Calu3 (cell line): ENCODE results near the gene NHSL1. TPM values are rescaled to one million over a fixed set of nuclear protein-coding genes. Genes with fewer than 3 reads are reported as not detected.

Experiments used
- BruUV-seq: library from RNA; stranded (reverse); fragments of 400-500 nt; replicated peaks from 2 replicates; lab custom pipeline; 2021; lab: Mats Ljungman, UMichigan
- CTCF ChIA-PET: fragments of 300-600 bp; sonication (Branson Sonifier 250); formaldehyde crosslinking; loops from one replicate; lab custom pipeline; 2022; ENCODE audit warnings: antibody characterized with exemption; lab: Charles Lee
- DNase-seq: peaks from one replicate; pipeline ENCODE4 v3.0.0; 2022
- H3K27ac Mint-ChIP-seq: one replicate; pipeline ENCODE4 v1.8.0; 2022; ENCODE audit warnings: mixed read lengths; ENCODE audit not compliant: unreplicated experiment
- H3K27me3 Mint-ChIP-seq: one replicate; pipeline ENCODE4 v1.8.0; 2022; ENCODE audit warnings: mixed read lengths; ENCODE audit not compliant: unreplicated experiment
- H3K36me3 Mint-ChIP-seq: one replicate; pipeline ENCODE4 v1.8.0; 2022; ENCODE audit warnings: mild to moderate bottlenecking, moderate library complexity, mixed read lengths; ENCODE audit not compliant: insufficient read depth, unreplicated experiment
- H3K4me1 Mint-ChIP-seq: one replicate; pipeline ENCODE4 v1.8.0; 2022; ENCODE audit warnings: mild to moderate bottlenecking, low read depth, mixed read lengths; ENCODE audit not compliant: unreplicated experiment
- H3K4me3 Mint-ChIP-seq: one replicate; pipeline ENCODE4 v1.8.0; 2022; ENCODE audit warnings: mild to moderate bottlenecking, low read depth, moderate library complexity, mixed read lengths; ENCODE audit not compliant: unreplicated experiment
- H3K9me3 Mint-ChIP-seq: one replicate; pipeline ENCODE4 v1.8.0; 2022; ENCODE audit warnings: low read depth, mixed read lengths; ENCODE audit not compliant: unreplicated experiment
- CTCF ChIP-seq: fragments of 200-600 bp; IDR thresholded peaks from one replicate; pipeline ENCODE4 v1.8.0; 2022; ENCODE audit warnings: antibody characterized with exemption; ENCODE audit not compliant: unreplicated experiment
- intact Hi-C: fragments of 100-400 bp; cut with micrococcal nuclease; formaldehyde crosslinking; loops from one replicate; pipeline ENCODE4 v1.10.0; 2022; ENCODE audit not compliant: unreplicated experiment
- total RNA-seq: library from RNA; stranded (reverse); gene quantifications from 2 replicates; pipeline ENCODE4 v1.2.3, GENCODE V29; 2022

NHSL1 gene
- total RNA-seq, 1 experiment from 2014 or later, result 26.6 TPM

- CTCF ChIA-PET, result no interaction called here
- Mint-ChIP-seq H3K36me3 (peaks cover 39% of the 10 kb centered on the region), H3K4me3 (no peak overlapping the region), H3K4me1 (no peaks in the 10 kb centered on the region), H3K27me3 (no peaks in the 10 kb centered on the region), H3K9me3 (no peaks in the 10 kb centered on the region), H3K27ac (peak overlapping the region; percentile 50)
- no peak for TF ChIP-seq CTCF
- no TSS peak for BruUV-seq
- intact Hi-C loops, result loop anchor here (10.0 kb wide), 2 partner anchors 174 to 354 kb away; partner anchors contain the start of gene CCDC28A
- no peak for DNase-seq
Observed at GRCh38 chr6:138420356-138420755, 78.9 kb downstream of the NHSL1 start.

- no peak for DNase-seq
Observed at GRCh38 chr6:138419766-138420165, 79.5 kb downstream of the NHSL1 start.

GRCh38 chr6:138418118-138418742 lies 81.1 kb downstream of the NHSL1 start:
- CTCF ChIA-PET, result no interaction called here

More at GRCh38 chr6:138419766-138420165, 79.5 kb downstream of the NHSL1 start:
- intact Hi-C loops, result loop anchor here (10.0 kb wide), 2 partner anchors 175 to 355 kb away; partner anchors contain the start of gene CCDC28A
- no peaks in the 10 kb centered on the region for H3K9me3 Mint-ChIP-seq
- TF ChIP-seq CTCF, result no peak
- H3K4me1 Mint-ChIP-seq, result no peaks in the 10 kb centered on the region
- no TSS peak for BruUV-seq
- CTCF ChIA-PET, result no interaction called here
- peak overlapping the region; percentile 50 for H3K27ac Mint-ChIP-seq
- H3K36me3 Mint-ChIP-seq, result peaks cover 44% of the 10 kb centered on the region
- H3K4me3 Mint-ChIP-seq, result no peak overlapping the region
- H3K27me3 Mint-ChIP-seq, result no peaks in the 10 kb centered on the region

GRCh38 chr6:138417493-138418117 lies 81.7 kb downstream of the NHSL1 start:
- H3K27me3 Mint-ChIP-seq, result no peaks in the 10 kb centered on the region
- TF ChIP-seq CTCF, result no peak
- H3K4me1 Mint-ChIP-seq, result no peaks in the 10 kb centered on the region
- no peak overlapping the region for H3K4me3 Mint-ChIP-seq
- CTCF ChIA-PET, result no interaction called here
- BruUV-seq, result no TSS peak
- intact Hi-C loops, result no loop called here
- peaks cover 42% of the 10 kb centered on the region for H3K36me3 Mint-ChIP-seq
- H3K27ac Mint-ChIP-seq, result no peak overlapping the region
- DNase-seq, result no peak
- H3K9me3 Mint-ChIP-seq, result no peaks in the 10 kb centered on the region

More at GRCh38 chr6:138418118-138418742, 81.1 kb downstream of the NHSL1 start:
- intact Hi-C loops, result no loop called here
- Mint-ChIP-seq H3K4me1 (no peaks in the 10 kb centered on the region), H3K36me3 (peaks cover 44% of the 10 kb centered on the region), H3K27ac (no peak overlapping the region), H3K9me3 (no peaks in the 10 kb centered on the region), H3K27me3 (no peaks in the 10 kb centered on the region), H3K4me3 (no peak overlapping the region)
- no peak for TF ChIP-seq CTCF
- BruUV-seq, result no TSS peak
- DNase-seq, result no peak
